ENCODE measurements around the gene DNMT3B.

- TF ChIP-seq CTCF (IDR thresholded peaks at IDR 0.05; ENCODE audit: low read length): no peak
- no peak for TF ChIP-seq EZH2 (IDR thresholded peaks at IDR 0.05; ENCODE audit: borderline replicate concordance, low read length)
Measured at GRCh38 chr20:32718749-32719348, 43.3 kb upstream of the DNMT3B start.

All from OCI-LY1 (cell line).